HG03521 (cell line): ENCODE data around the gene BCL11A.

ENCODE experiments used
- ATAC-seq: cut with Tn5 transposase; IDR thresholded peaks from one replicate; pipeline ENCODE4 v1.9.1; 2021; ENCODE audit warnings: mild to moderate bottlenecking, moderate library complexity; ENCODE audit not compliant: unreplicated experiment

The BCL11A gene

GRCh38 chr2:60560734-60561644 lies 7.5 kb upstream of the BCL11A start:
- ATAC-seq = no peak

GRCh38 chr2:60559880-60560279 lies 6.4 kb upstream of the BCL11A start:
- ATAC-seq = no peak

GRCh38 chr2:60558536-60558935 lies 5.1 kb upstream of the BCL11A start:
- no peak for ATAC-seq

- ATAC-seq = no peak
These were observed 4.0 kb upstream of the BCL11A start for GRCh38 chr2:60557486-60557864.

GRCh38 chr2:60556576-60557485 lies 3.4 kb upstream of the BCL11A start:
- no peak for ATAC-seq

- no peak for ATAC-seq
These were observed 2.7 kb upstream of the BCL11A start for GRCh38 chr2:60556175-60556574.

GRCh38 chr2:60555783-60556139 lies 2.3 kb upstream of the BCL11A start:
- no peak for ATAC-seq

GRCh38 chr2:60555066-60555782 lies 1.8 kb upstream of the BCL11A start:
- peak; percentile 36 for ATAC-seq

- ATAC-seq = peak; percentile 0
These were observed 1.2 kb upstream of the BCL11A start for GRCh38 chr2:60554646-60555065.

GRCh38 chr2:60554074-60554645 lies 706 bp upstream of the BCL11A start:
- ATAC-seq = no peak

- no peak for ATAC-seq
These were observed 481 bp downstream of the BCL11A start for GRCh38 chr2:60552851-60553494.

- ATAC-seq = no peak
These were observed 1.2 kb downstream of the BCL11A start for GRCh38 chr2:60552078-60552850.

GRCh38 chr2:60551240-60552077 lies 2.0 kb downstream of the BCL11A start:
- no peak for ATAC-seq

- no peak for ATAC-seq
These were observed 2.5 kb downstream of the BCL11A start for GRCh38 chr2:60550984-60551239.

- ATAC-seq = peak; percentile 53
These were observed 3.1 kb downstream of the BCL11A start for GRCh38 chr2:60550178-60550983.

- ATAC-seq = peak; percentile 14
These were observed 3.6 kb downstream of the BCL11A start for GRCh38 chr2:60549928-60550177.

GRCh38 chr2:60549238-60549927 lies 4.1 kb downstream of the BCL11A start:
- no peak for ATAC-seq

- ATAC-seq = no peak
These were observed 4.6 kb downstream of the BCL11A start for GRCh38 chr2:60548845-60549237.
